ENCODE data around the gene FBXL16. TPM values are rescaled to one million over a fixed set of nuclear protein-coding genes. Genes with fewer than 3 reads are reported as not detected.

The FBXL16 gene
- total RNA-seq, 1 donor = not detected

- Histone ChIP-seq H3K4me3 (ENCODE audit: insufficient read depth, low read length) (no peak overlapping the region), H3K4me1 (ENCODE audit: insufficient read depth, low read length) (peaks cover 5% of the 10 kb centered on the region), H3K27me3 (ENCODE audit: insufficient read depth, low read length) (no peaks in the 10 kb centered on the region), H3K27ac (ENCODE audit: low read depth, low read length) (no peak overlapping the region), H3K36me3 (ENCODE audit: insufficient read depth, low read length) (peaks cover 6% of the 10 kb centered on the region), H3K9me3 (ENCODE audit: low read depth, low read length) (no peaks in the 10 kb centered on the region), H3K79me2 (ENCODE audit: insufficient read depth, low read length) (no peaks in the 10 kb centered on the region), H2AFZ (ENCODE audit: low read length) (no peak overlapping the region), H3K4me2 (ENCODE audit: insufficient read depth, low read length) (no peak overlapping the region), H4K20me1 (ENCODE audit: insufficient read depth, low read length) (peaks cover 4% of the 10 kb centered on the region)
- peak; percentile 87 for DNase-seq (ENCODE audit: insufficient read length, low spot score, missing footprints)
- TF ChIP-seq CTCF (IDR thresholded peaks at IDR 0.05; ENCODE audit: extremely low read depth, low read depth, low read length) = no peak
Observed at GRCh38 chr16:729768-730665, 24.4 kb upstream of the FBXL16 start.

- Histone ChIP-seq H3K27ac (ENCODE audit: low read depth, low read length) (no peak overlapping the region), H2AFZ (ENCODE audit: low read length) (no peak overlapping the region), H3K27me3 (ENCODE audit: insufficient read depth, low read length) (no peaks in the 10 kb centered on the region), H3K79me2 (ENCODE audit: insufficient read depth, low read length) (no peaks in the 10 kb centered on the region), H3K9me3 (ENCODE audit: low read depth, low read length) (no peaks in the 10 kb centered on the region), H3K4me1 (ENCODE audit: insufficient read depth, low read length) (peaks cover 5% of the 10 kb centered on the region), H4K20me1 (ENCODE audit: insufficient read depth, low read length) (peaks cover 4% of the 10 kb centered on the region), H3K4me2 (ENCODE audit: insufficient read depth, low read length) (no peak overlapping the region), H3K4me3 (ENCODE audit: insufficient read depth, low read length) (no peak overlapping the region), H3K36me3 (ENCODE audit: insufficient read depth, low read length) (peaks cover 2% of the 10 kb centered on the region)
- no peak for TF ChIP-seq CTCF (IDR thresholded peaks at IDR 0.05; ENCODE audit: extremely low read depth, low read depth, low read length)
- DNase-seq (ENCODE audit: insufficient read length, low spot score, missing footprints) = peak; percentile 83
Observed at GRCh38 chr16:728890-729744, 23.5 kb upstream of the FBXL16 start.

- peaks cover 2% of the 10 kb centered on the region for H3K36me3 ChIP-seq (ENCODE audit: insufficient read depth, low read length)
- peak overlapping the region; percentile 39 for H3K4me3 ChIP-seq (ENCODE audit: insufficient read depth, low read length)
- H3K9me3 ChIP-seq (ENCODE audit: low read depth, low read length) = no peaks in the 10 kb centered on the region
- peak; percentile 98 for DNase-seq (ENCODE audit: insufficient read length, low spot score, missing footprints)
- no peaks in the 10 kb centered on the region for H3K27me3 ChIP-seq (ENCODE audit: insufficient read depth, low read length)
- no peak for TF ChIP-seq CTCF (IDR thresholded peaks at IDR 0.05; ENCODE audit: extremely low read depth, low read depth, low read length)
- peak overlapping the region; percentile 80 for H3K4me2 ChIP-seq (ENCODE audit: insufficient read depth, low read length)
- no peak overlapping the region for H3K27ac ChIP-seq (ENCODE audit: low read depth, low read length)
- H4K20me1 ChIP-seq (ENCODE audit: insufficient read depth, low read length) = peaks cover 5% of the 10 kb centered on the region
- H3K4me1 ChIP-seq (ENCODE audit: insufficient read depth, low read length) = peaks cover 5% of the 10 kb centered on the region
- no peaks in the 10 kb centered on the region for H3K79me2 ChIP-seq (ENCODE audit: insufficient read depth, low read length)
- H2AFZ ChIP-seq (ENCODE audit: low read length) = no peak overlapping the region
Observed at GRCh38 chr16:728131-728889, 22.7 kb upstream of the FBXL16 start.
